Measurements from ENCODE around the gene LRRC8A.
A peak's percentile ranks its signal among the peaks of the same experiment; 100 is the strongest.
"Not testable (repeated sequence)": the region's sequence is repeated elsewhere in the genome, so short reads cannot be mapped to it uniquely, and the experiment has no call there.

Gene LRRC8A

GRCh38 chr9:128846680-128847030, 35.3 kb upstream of the LRRC8A start:
- H3K9ac ChIP-seq (ENCODE audit: low read depth, low read length, poor library complexity, severe bottlenecking) = no peak overlapping the region

GRCh38 chr9:128847803-128848202, 34.1 kb upstream of the LRRC8A start:
- no peaks in the 10 kb centered on the region for H3K9me2 ChIP-seq (replicated peaks; ENCODE audit: low read depth, low read length)
- H3K4me1 ChIP-seq (ENCODE audit: insufficient read depth, low read length, poor library complexity, severe bottlenecking) = no peaks in the 10 kb centered on the region
- H3K4me3 ChIP-seq (ENCODE audit: low read length, poor library complexity, severe bottlenecking) = no peak overlapping the region
- no peaks in the 10 kb centered on the region for H3K27me3 ChIP-seq (ENCODE audit: insufficient read depth, low read length, poor library complexity, severe bottlenecking)
- H3K79me2 ChIP-seq (ENCODE audit: insufficient read depth, low read length) = no peaks in the 10 kb centered on the region
- no peaks in the 10 kb centered on the region for H3K36me3 ChIP-seq (ENCODE audit: insufficient read depth, low read length)
- no peaks in the 10 kb centered on the region for H3F3A ChIP-seq (ENCODE audit: low read depth)
- no peak overlapping the region for H3K9ac ChIP-seq (ENCODE audit: low read depth, low read length, poor library complexity, severe bottlenecking)
- H4K20me1 ChIP-seq (ENCODE audit: insufficient read depth, low read length, poor library complexity, severe bottlenecking) = no peaks in the 10 kb centered on the region
- H2AFZ ChIP-seq (ENCODE audit: low read length) = no peak overlapping the region
- H3K4me2 ChIP-seq (ENCODE audit: low read depth, low read length, poor library complexity, severe bottlenecking) = no peak overlapping the region
- TF ChIP-seq EZH2phosphoT487 (IDR thresholded peaks at IDR 0.05; ENCODE audit: borderline replicate concordance) (no peak), CTCF (conservative IDR thresholded peaks at IDR 0.05; ENCODE audit: low read length) (no peak)
- no peaks in the 10 kb centered on the region for H3K9me3 ChIP-seq (ENCODE audit: insufficient read depth, low read depth, low read length)

More at GRCh38 chr9:128846680-128847030, 35.3 kb upstream of the LRRC8A start:
- no peaks in the 10 kb centered on the region for H3K9me2 ChIP-seq (replicated peaks; ENCODE audit: low read depth, low read length)
- no peak overlapping the region for H2AFZ ChIP-seq (ENCODE audit: low read length)
- no peaks in the 10 kb centered on the region for H3F3A ChIP-seq (ENCODE audit: low read depth)
- H3K4me2 ChIP-seq (ENCODE audit: low read depth, low read length, poor library complexity, severe bottlenecking) = no peak overlapping the region
- TF ChIP-seq CTCF (conservative IDR thresholded peaks at IDR 0.05; ENCODE audit: low read length) (no peak), EZH2phosphoT487 (IDR thresholded peaks at IDR 0.05; ENCODE audit: borderline replicate concordance) (no peak)
- H3K27me3 ChIP-seq (ENCODE audit: insufficient read depth, low read length, poor library complexity, severe bottlenecking) = no peaks in the 10 kb centered on the region
- H4K20me1 ChIP-seq (ENCODE audit: insufficient read depth, low read length, poor library complexity, severe bottlenecking) = no peaks in the 10 kb centered on the region
- no peaks in the 10 kb centered on the region for H3K9me3 ChIP-seq (ENCODE audit: insufficient read depth, low read depth, low read length)
- no peaks in the 10 kb centered on the region for H3K4me1 ChIP-seq (ENCODE audit: insufficient read depth, low read length, poor library complexity, severe bottlenecking)
- no peaks in the 10 kb centered on the region for H3K79me2 ChIP-seq (ENCODE audit: insufficient read depth, low read length)
- no peak overlapping the region for H3K4me3 ChIP-seq (ENCODE audit: low read length, poor library complexity, severe bottlenecking)
- no peaks in the 10 kb centered on the region for H3K36me3 ChIP-seq (ENCODE audit: insufficient read depth, low read length)

GRCh38 chr9:128851024-128851423, 30.9 kb upstream of the LRRC8A start:
- H4K20me1 ChIP-seq (ENCODE audit: insufficient read depth, low read length, poor library complexity, severe bottlenecking); H3K4me1 ChIP-seq (ENCODE audit: insufficient read depth, low read length, poor library complexity, severe bottlenecking); H2AFZ ChIP-seq (ENCODE audit: low read length); H3K9ac ChIP-seq (ENCODE audit: low read depth, low read length, poor library complexity, severe bottlenecking); H3F3A ChIP-seq (ENCODE audit: low read depth); H3K4me2 ChIP-seq (ENCODE audit: low read depth, low read length, poor library complexity, severe bottlenecking); H3K9me3 ChIP-seq (ENCODE audit: insufficient read depth, low read depth, low read length); H3K36me3 ChIP-seq (ENCODE audit: insufficient read depth, low read length); H3K79me2 ChIP-seq (ENCODE audit: insufficient read depth, low read length); H3K9me2 ChIP-seq (replicated peaks; ENCODE audit: low read depth, low read length); H3K4me3 ChIP-seq (ENCODE audit: low read length, poor library complexity, severe bottlenecking); H3K27me3 ChIP-seq (ENCODE audit: insufficient read depth, low read length, poor library complexity, severe bottlenecking): not testable (repeated sequence)

GRCh38 chr9:128851779-128852600, 29.9 kb upstream of the LRRC8A start:
- not testable (repeated sequence) for H3K79me2 ChIP-seq (ENCODE audit: insufficient read depth, low read length); H3K4me2 ChIP-seq (ENCODE audit: low read depth, low read length, poor library complexity, severe bottlenecking)
- TF ChIP-seq CTCF (conservative IDR thresholded peaks at IDR 0.05; ENCODE audit: low read length) = peak; percentile 39

GRCh38 chr9:128852646-128853045, 29.3 kb upstream of the LRRC8A start:
- not testable (repeated sequence) for H3K4me2 ChIP-seq (ENCODE audit: low read depth, low read length, poor library complexity, severe bottlenecking); H3K27me3 ChIP-seq (ENCODE audit: insufficient read depth, low read length, poor library complexity, severe bottlenecking); H3K79me2 ChIP-seq (ENCODE audit: insufficient read depth, low read length); H3K4me3 ChIP-seq (ENCODE audit: low read length, poor library complexity, severe bottlenecking); H3K9me3 ChIP-seq (ENCODE audit: insufficient read depth, low read depth, low read length); H4K20me1 ChIP-seq (ENCODE audit: insufficient read depth, low read length, poor library complexity, severe bottlenecking); H2AFZ ChIP-seq (ENCODE audit: low read length); H3K36me3 ChIP-seq (ENCODE audit: insufficient read depth, low read length); H3F3A ChIP-seq (ENCODE audit: low read depth); H3K9me2 ChIP-seq (replicated peaks; ENCODE audit: low read depth, low read length); H3K9ac ChIP-seq (ENCODE audit: low read depth, low read length, poor library complexity, severe bottlenecking); H3K4me1 ChIP-seq (ENCODE audit: insufficient read depth, low read length, poor library complexity, severe bottlenecking)

More at GRCh38 chr9:128851779-128852600, 29.9 kb upstream of the LRRC8A start:
- H3K27me3 ChIP-seq (ENCODE audit: insufficient read depth, low read length, poor library complexity, severe bottlenecking); H4K20me1 ChIP-seq (ENCODE audit: insufficient read depth, low read length, poor library complexity, severe bottlenecking); H3K9ac ChIP-seq (ENCODE audit: low read depth, low read length, poor library complexity, severe bottlenecking); H3K9me2 ChIP-seq (replicated peaks; ENCODE audit: low read depth, low read length); H3K9me3 ChIP-seq (ENCODE audit: insufficient read depth, low read depth, low read length); H3K4me3 ChIP-seq (ENCODE audit: low read length, poor library complexity, severe bottlenecking); H3K36me3 ChIP-seq (ENCODE audit: insufficient read depth, low read length); H2AFZ ChIP-seq (ENCODE audit: low read length); H3F3A ChIP-seq (ENCODE audit: low read depth); H3K4me1 ChIP-seq (ENCODE audit: insufficient read depth, low read length, poor library complexity, severe bottlenecking): not testable (repeated sequence)
